Gastroesophageal sphincter (tissue), 4 donors: Measurements from ENCODE around the gene ANKFY1. TPM values are rescaled to one million over a fixed set of nuclear protein-coding genes. Genes with fewer than 3 reads are reported as not detected.
A peak's percentile ranks its signal among the peaks of the same experiment; 100 is the strongest.

Experiments
- ATAC-seq: fragments of 150-250 bp; one replicate; pipeline ENCODE4 v1.9.1; 2016; ENCODE audit warnings: mild to moderate bottlenecking, moderate library complexity
- H3K27ac ChIP-seq, 4 donors: fragments of 200-600 bp; sonication (generic) in 3 of 4; 1 replicate in 3 of 4; 2 replicates in 1 of 4; pipeline ENCODE4 v1.5.1; 2016 to 2019
- H3K27me3 ChIP-seq: fragments of 200-600 bp; sonication (generic); one replicate; pipeline ENCODE4 v1.5.1; 2019
- H3K36me3 ChIP-seq, 2 donors: fragments of 200-600 bp; sonication (generic); one replicate each; pipeline ENCODE4 v1.5.1; 2019; ENCODE audit warnings: control low read depth in 1 of 2
- H3K4me1 ChIP-seq, 3 donors: fragments of 200-600 bp; sonication (generic); 1 replicate in 2 of 3; 2 replicates in 1 of 3; pipeline ENCODE4 v1.5.1; 2016 to 2019; ENCODE audit warnings: control low read depth in 2 of 3
- H3K4me3 ChIP-seq, 2 donors: fragments of 200-600 bp; sonication (generic); one replicate each; pipeline ENCODE4 v1.5.1; 2019; ENCODE audit warnings: mild to moderate bottlenecking in 1 of 2, moderate library complexity in 1 of 2
- H3K9me3 ChIP-seq, 3 donors: fragments of 200-600 bp; sonication (generic); one replicate each; pipeline ENCODE4 v1.5.1; 2017 to 2019; ENCODE audit warnings: control low read depth in 2 of 3
- EP300 ChIP-seq: sonication (generic); formaldehyde crosslinking; IDR thresholded peaks from one replicate; pipeline ENCODE4 v1.6.1; 2017; ENCODE audit warnings: antibody characterized with exemption, mild to moderate bottlenecking
- POLR2A ChIP-seq, 2 donors: fragments of 450-650 bp; IDR thresholded peaks; one replicate each; pipeline ENCODE4 v1.6.1; 2017; ENCODE audit warnings: antibody characterized with exemption in 2 of 2, mild to moderate bottlenecking in 2 of 2, moderate library complexity in 1 of 2
- POLR2AphosphoS5 ChIP-seq: sonication (generic); formaldehyde crosslinking; IDR thresholded peaks from one replicate; pipeline ENCODE4 v1.6.1; 2017; ENCODE audit warnings: antibody characterized with exemption
- WGBS, 2 donors: methylation state at CpG; one replicate each; pipeline ENCODE4 v1.1.5; 2018; ENCODE audit warnings: low coverage in 1 of 2; 5-methylcytosine and 5-hydroxymethylcytosine counted together
- total RNA-seq, 4 donors: library from RNA; depleted of rRNA; stranded (reverse); fragments of >200 nt; gene quantifications; one replicate each; pipeline ENCODE4 v1.1.0, GENCODE V29; 2016
- TF ChIP-seq, protein P1 (sequence below), 4 experiments: fragments of 200-600 bp in 2 of 4; fragments of 450-650 bp in 2 of 4; sonication (generic) in 1 of 4; IDR thresholded peaks; one replicate each; pipeline ENCODE4 v1.5.1; 2017 to 2019; ENCODE audit warnings: antibody characterized with exemption in 4 of 4, mild to moderate bottlenecking in 2 of 4, moderate library complexity in 2 of 4

ANKFY1 gene, protein sequence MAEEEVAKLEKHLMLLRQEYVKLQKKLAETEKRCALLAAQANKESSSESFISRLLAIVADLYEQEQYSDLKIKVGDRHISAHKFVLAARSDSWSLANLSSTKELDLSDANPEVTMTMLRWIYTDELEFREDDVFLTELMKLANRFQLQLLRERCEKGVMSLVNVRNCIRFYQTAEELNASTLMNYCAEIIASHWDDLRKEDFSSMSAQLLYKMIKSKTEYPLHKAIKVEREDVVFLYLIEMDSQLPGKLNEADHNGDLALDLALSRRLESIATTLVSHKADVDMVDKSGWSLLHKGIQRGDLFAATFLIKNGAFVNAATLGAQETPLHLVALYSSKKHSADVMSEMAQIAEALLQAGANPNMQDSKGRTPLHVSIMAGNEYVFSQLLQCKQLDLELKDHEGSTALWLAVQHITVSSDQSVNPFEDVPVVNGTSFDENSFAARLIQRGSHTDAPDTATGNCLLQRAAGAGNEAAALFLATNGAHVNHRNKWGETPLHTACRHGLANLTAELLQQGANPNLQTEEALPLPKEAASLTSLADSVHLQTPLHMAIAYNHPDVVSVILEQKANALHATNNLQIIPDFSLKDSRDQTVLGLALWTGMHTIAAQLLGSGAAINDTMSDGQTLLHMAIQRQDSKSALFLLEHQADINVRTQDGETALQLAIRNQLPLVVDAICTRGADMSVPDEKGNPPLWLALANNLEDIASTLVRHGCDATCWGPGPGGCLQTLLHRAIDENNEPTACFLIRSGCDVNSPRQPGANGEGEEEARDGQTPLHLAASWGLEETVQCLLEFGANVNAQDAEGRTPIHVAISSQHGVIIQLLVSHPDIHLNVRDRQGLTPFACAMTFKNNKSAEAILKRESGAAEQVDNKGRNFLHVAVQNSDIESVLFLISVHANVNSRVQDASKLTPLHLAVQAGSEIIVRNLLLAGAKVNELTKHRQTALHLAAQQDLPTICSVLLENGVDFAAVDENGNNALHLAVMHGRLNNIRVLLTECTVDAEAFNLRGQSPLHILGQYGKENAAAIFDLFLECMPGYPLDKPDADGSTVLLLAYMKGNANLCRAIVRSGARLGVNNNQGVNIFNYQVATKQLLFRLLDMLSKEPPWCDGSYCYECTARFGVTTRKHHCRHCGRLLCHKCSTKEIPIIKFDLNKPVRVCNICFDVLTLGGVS
- total RNA-seq: 10 to 100 TPM; 22.4 to 46.4 (median 40.2) TPM

DNA sequence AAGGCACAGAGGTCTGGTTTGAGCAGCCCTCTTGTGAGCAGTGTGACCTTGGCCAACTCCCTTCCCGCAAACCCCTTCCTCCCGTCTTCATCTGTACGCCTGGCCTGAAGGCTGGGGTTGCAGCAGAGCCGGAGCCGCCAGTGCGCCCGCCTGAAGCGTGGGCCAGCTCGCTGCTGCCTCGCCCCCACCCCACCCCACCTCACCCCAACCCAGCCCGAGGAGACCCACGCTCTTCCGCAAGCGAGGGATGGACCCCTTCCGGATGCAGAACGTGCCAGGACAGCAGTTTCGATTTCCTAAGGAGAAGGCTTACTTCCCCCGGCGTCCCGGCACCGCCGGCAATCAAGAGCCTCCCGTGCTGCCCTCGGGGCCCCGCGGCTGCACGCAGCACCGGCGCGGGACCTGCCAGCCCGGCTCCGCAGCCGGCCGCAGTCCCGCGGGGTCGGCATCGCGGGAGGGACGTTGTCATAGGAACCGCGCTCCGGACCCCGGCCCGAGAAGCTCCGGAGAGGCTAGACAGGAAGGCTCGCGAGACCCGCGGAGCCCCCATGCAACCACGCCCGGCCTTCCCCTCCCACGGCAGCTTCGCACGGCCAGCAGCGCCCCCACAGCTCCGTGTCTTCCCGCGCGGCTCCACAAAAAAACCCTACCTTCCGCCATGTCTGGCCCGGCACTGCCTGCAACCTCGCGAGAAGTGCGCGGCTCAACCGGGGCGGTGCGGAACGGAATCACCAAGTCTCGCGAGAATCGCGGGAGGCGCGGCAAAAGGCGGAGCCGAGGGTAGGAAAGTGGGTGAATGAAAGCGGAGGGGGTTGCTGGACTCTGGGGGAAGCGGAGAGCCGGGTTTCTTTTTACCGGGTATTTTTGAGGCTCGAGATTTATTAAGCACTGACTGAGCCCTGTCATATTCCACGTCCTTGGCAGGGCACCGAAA is at the start of gene ANKFY1:
Gene ANKFY1, minus strand, starts transcription at position 698 of the 934 bp plus-strand sequence. Its CDS starts 38 bp downstream, at position 660.
- peak; percentile 97 for ATAC-seq
- 0% methylated on average over 3 to 21 of the region's 85 CpGs for WGBS, 2 donors
- no peaks in the 10 kb centered on the region for H3K27me3 ChIP-seq
- TF ChIP-seq, protein P1, sequence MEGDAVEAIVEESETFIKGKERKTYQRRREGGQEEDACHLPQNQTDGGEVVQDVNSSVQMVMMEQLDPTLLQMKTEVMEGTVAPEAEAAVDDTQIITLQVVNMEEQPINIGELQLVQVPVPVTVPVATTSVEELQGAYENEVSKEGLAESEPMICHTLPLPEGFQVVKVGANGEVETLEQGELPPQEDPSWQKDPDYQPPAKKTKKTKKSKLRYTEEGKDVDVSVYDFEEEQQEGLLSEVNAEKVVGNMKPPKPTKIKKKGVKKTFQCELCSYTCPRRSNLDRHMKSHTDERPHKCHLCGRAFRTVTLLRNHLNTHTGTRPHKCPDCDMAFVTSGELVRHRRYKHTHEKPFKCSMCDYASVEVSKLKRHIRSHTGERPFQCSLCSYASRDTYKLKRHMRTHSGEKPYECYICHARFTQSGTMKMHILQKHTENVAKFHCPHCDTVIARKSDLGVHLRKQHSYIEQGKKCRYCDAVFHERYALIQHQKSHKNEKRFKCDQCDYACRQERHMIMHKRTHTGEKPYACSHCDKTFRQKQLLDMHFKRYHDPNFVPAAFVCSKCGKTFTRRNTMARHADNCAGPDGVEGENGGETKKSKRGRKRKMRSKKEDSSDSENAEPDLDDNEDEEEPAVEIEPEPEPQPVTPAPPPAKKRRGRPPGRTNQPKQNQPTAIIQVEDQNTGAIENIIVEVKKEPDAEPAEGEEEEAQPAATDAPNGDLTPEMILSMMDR (IDR thresholded peaks at IDR 0.05): peak in 3 of 4 experiments; percentile 13 to 54 (median 37)
- TF ChIP-seq POLR2AphosphoS5 (peak; percentile 66), EP300 (no peak), POLR2A (IDR thresholded peaks at IDR 0.05) (peak; percentile 48 to 51)
- H3K9me3 ChIP-seq: peaks cover 0 to 10% (median 0%) of the 10 kb centered on the region in 3 donors
- peaks cover 0 to 32% of the 10 kb centered on the region in 2 donors for H3K36me3 ChIP-seq
- H3K4me3 ChIP-seq: peak within 1 kb of the TSS; percentile 80 to 100
- peak within 1 kb of the TSS; percentile 56 to 91 (median 88) for H3K27ac ChIP-seq
- H3K4me1 ChIP-seq: peaks cover 0 to 36% (median 17%) of the 10 kb centered on the region in 3 donors

DNA sequence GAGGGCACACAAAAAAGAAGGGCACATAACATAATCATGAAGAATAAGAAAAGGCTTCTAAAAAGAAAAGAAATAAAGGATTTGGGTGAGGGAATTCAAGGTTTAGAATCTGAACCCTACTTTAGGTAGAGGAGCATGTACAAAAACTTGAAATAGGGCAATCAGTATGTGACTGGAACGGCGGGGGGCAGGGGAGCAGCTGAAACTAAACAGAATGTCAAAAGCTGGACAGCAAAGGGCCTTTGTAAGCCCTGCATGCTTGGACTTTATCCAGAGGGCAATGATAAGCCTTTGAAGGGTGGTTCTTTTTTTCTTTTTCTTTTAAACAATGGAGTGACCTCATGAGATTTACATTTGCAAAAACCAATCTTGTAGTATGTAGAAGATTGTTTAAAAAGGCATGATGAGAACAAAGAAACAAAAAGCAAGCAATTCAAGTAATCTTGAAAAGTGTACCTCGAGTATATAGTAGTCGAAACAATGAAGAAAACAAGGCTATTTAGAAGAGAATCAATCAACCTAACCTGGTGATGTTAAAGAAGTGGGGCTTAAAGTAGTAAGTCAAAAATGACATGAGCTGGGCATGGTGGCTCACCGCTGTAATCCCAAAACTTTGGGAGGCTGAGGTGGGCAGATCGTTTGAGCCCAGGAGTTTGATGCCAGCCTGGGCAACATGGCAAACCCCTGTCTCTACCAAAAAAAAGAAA is 46.7 kb upstream of the ANKFY1 start:
- no peaks in the 10 kb centered on the region for H3K9me3 ChIP-seq
- peaks cover 16 to 76% (median 21%) of the 10 kb centered on the region in 3 donors for H3K4me1 ChIP-seq
- TF ChIP-seq POLR2A (IDR thresholded peaks at IDR 0.05): no peak
- H3K4me3 ChIP-seq: no peak overlapping the region
- peak overlapping the region in 1 of 4 donors; percentile 30 for H3K27ac ChIP-seq
- no peak for ATAC-seq
- H3K27me3 ChIP-seq: no peaks in the 10 kb centered on the region
- 49 to 56% methylated on average over 6 of the region's 6 CpGs for WGBS, 2 donors
- H3K36me3 ChIP-seq: peaks cover 0 to 14% of the 10 kb centered on the region in 2 donors

DNA sequence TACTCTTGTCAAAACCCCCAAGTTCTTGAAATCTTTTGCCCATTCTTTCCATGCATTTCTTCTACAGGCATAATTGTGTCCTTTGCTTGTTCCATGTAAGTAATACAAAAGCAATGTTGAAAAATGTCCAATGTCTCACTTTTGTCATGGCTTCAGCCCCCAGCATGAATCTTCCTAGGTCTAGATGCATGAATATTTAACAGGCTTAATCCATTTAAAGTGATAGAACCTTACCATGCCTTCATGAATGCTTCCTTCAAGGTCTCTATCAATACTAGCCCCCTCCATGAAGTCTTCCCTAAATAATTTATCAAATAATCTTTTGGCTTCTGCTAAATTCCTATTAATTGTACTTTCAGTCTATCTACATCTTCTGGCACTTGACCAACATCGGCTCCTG is 46.1 kb upstream of the ANKFY1 start:
- Histone ChIP-seq H3K36me3 (peaks cover 0 to 21% of the 10 kb centered on the region in 2 donors), H3K4me3 (no peak overlapping the region), H3K27me3 (no peaks in the 10 kb centered on the region), H3K27ac (peak overlapping the region in 1 of 4 donors; percentile 30), H3K4me1 (peaks cover 16 to 73% (median 21%) of the 10 kb centered on the region in 3 donors), H3K9me3 (no peaks in the 10 kb centered on the region)
- no peak for TF ChIP-seq POLR2AphosphoS5
- WGBS, 2 donors: 17% methylated on average over 1 of the region's 1 CpG; no CpG with 5 or more reads in 1 of the 2 donors
- no peak for ATAC-seq

DNA sequence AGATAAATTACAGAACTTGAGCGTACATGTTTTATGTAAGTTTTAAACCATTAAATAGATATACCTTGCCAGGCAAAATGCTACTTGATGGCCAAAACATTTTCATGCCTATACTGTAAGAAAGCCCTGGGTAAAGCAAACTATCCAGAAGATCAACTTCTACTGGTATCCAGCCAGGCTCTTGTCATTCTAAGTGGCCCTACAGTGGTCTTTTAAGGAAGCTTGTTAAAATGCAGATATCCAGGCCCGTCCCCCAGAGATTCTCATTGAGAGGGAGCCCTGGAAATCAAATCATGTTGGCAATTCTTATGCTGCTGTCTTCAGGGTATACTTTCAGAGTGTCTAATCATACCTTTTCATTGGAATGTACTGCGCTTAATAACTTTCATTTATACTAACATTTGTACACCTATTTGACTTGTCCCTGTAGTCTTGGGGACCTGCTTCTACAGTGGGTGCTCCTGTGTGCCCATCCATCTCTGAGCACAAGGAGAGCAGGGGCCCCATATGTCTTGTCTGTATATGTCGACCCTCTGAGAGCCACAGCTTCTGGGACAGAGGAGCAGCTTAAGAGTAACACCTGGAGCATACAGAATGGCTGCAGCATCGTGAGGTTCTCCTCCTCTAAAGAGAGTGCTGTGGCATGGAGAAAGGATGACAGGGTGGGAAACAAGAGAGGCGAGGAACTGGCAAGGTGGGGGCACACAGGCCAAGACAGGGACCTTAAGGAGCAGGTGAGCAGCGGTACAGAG is 43.6 kb upstream of the ANKFY1 start:
- TF ChIP-seq POLR2AphosphoS5: no peak
- TF ChIP-seq, protein P1 (IDR thresholded peaks at IDR 0.05): no peak
- TF ChIP-seq POLR2A (IDR thresholded peaks at IDR 0.05): no peak
- TF ChIP-seq EP300: no peak
- ATAC-seq: no peak
- H3K36me3 ChIP-seq: peaks cover 0 to 22% of the 10 kb centered on the region in 2 donors
- H3K9me3 ChIP-seq: no peaks in the 10 kb centered on the region
- no peak overlapping the region for H3K27ac ChIP-seq
- no peaks in the 10 kb centered on the region for H3K27me3 ChIP-seq
- 88 to 95% methylated on average over 6 of the region's 7 CpGs for WGBS, 2 donors
- H3K4me1 ChIP-seq: peaks cover 13 to 63% (median 15%) of the 10 kb centered on the region in 3 donors
- H3K4me3 ChIP-seq: no peak overlapping the region
